Vagina (tissue), 2 donors: Measurements from ENCODE around the gene EPHA3. TPM values are rescaled to one million over a fixed set of nuclear protein-coding genes. Genes with fewer than 3 reads are reported as not detected.

ENCODE experiments used
- DNase-seq, 2 donors: peaks; one replicate each; pipeline ENCODE4 v3.0.0-alpha.2; 2017; ENCODE audit errors: extremely low spot score in 2 of 2
- H3K27ac ChIP-seq: fragments of 200-600 bp; sonication (generic); one replicate; pipeline ENCODE4 v1.5.1; 2019
- H3K27me3 ChIP-seq: fragments of 200-600 bp; sonication (generic); one replicate; pipeline ENCODE4 v1.5.1; 2019
- H3K36me3 ChIP-seq, 2 donors: fragments of 200-600 bp; sonication (generic); one replicate each; pipeline ENCODE4 v1.5.1; 2017 to 2019
- H3K4me1 ChIP-seq: fragments of 200-600 bp; sonication (generic); one replicate; pipeline ENCODE4 v1.5.1; 2019
- H3K4me3 ChIP-seq, 2 donors: fragments of 200-600 bp; sonication (generic); 1 replicate in 1 of 2; 2 replicates in 1 of 2; pipeline ENCODE4 v1.5.1; 2016 to 2019
- H3K9me3 ChIP-seq: fragments of 200-600 bp; sonication (generic); one replicate; pipeline ENCODE4 v1.5.1; 2019
- CTCF ChIP-seq, 3 experiments: fragments of 450-650 bp in 2 of 3; fragments of 200-600 bp in 1 of 3; sonication (generic) in 1 of 3; IDR thresholded peaks; one replicate each; pipeline ENCODE4 v1.5.1; 2017 to 2019; ENCODE audit warnings: antibody characterized with exemption in 3 of 3, mild to moderate bottlenecking in 2 of 3, moderate library complexity in 2 of 3
- POLR2A ChIP-seq, 2 donors: fragments of 450-650 bp; IDR thresholded peaks; one replicate each; pipeline ENCODE4 v1.6.1; 2017; ENCODE audit warnings: antibody characterized with exemption in 2 of 2, mild to moderate bottlenecking in 2 of 2, moderate library complexity in 2 of 2
- POLR2AphosphoS5 ChIP-seq, 2 donors: sonication (generic); formaldehyde crosslinking; IDR thresholded peaks; one replicate each; pipeline ENCODE4 v1.9.0; 2017; ENCODE audit warnings: antibody characterized with exemption in 2 of 2, mild to moderate bottlenecking in 2 of 2, low read depth in 1 of 2; ENCODE audit not compliant: insufficient read depth in 1 of 2
- intact Hi-C: fragments of 100-400 bp; cut with DNase I; formaldehyde crosslinking; loops from one replicate; pipeline ENCODE4 v1.15.1; 2023
- total RNA-seq: library from RNA; depleted of rRNA; stranded (reverse); fragments of >200 nt; gene quantifications from one replicate; pipeline ENCODE4 v1.2.3, GENCODE V29; 2016

Gene EPHA3
- total RNA-seq, 1 donor from 2014 or later, result 24.1 TPM

GRCh38 chr3:89488800-89489580 is 381.6 kb downstream of the EPHA3 start:
- no peak overlapping the region for H3K27ac ChIP-seq
- no peak for DNase-seq
- intact Hi-C loops, result no loop called here
- no peak overlapping the region for H3K4me3 ChIP-seq
- H3K9me3 ChIP-seq, result no peaks in the 10 kb centered on the region
- no peaks in the 10 kb centered on the region for H3K36me3 ChIP-seq
- H3K4me1 ChIP-seq, result no peaks in the 10 kb centered on the region
- no peak for TF ChIP-seq POLR2A (IDR thresholded peaks at IDR 0.05)
- no peak for TF ChIP-seq CTCF (IDR thresholded peaks at IDR 0.05)
- no peak for TF ChIP-seq POLR2AphosphoS5 (IDR thresholded peaks at IDR 0.05; ENCODE audit: insufficient read depth in 1 of 2, low read depth in 1 of 2)
- H3K27me3 ChIP-seq, result no peaks in the 10 kb centered on the region

- no peak for TF ChIP-seq POLR2A (IDR thresholded peaks at IDR 0.05)
- no peak overlapping the region for H3K4me3 ChIP-seq
- no peak for DNase-seq
- no peak overlapping the region for H3K27ac ChIP-seq
- no peaks in the 10 kb centered on the region for H3K36me3 ChIP-seq
- H3K27me3 ChIP-seq, result no peaks in the 10 kb centered on the region
- no peaks in the 10 kb centered on the region for H3K4me1 ChIP-seq
- intact Hi-C loops, result no loop called here
- H3K9me3 ChIP-seq, result no peaks in the 10 kb centered on the region
Observed at GRCh38 chr3:89490129-89490528, 382.7 kb downstream of the EPHA3 start.

GRCh38 chr3:89494734-89495133 is 387.3 kb downstream of the EPHA3 start:
- no peaks in the 10 kb centered on the region for H3K4me1 ChIP-seq
- H3K27ac ChIP-seq, result no peak overlapping the region
- no peaks in the 10 kb centered on the region for H3K27me3 ChIP-seq
- H3K36me3 ChIP-seq, result no peaks in the 10 kb centered on the region
- no peak overlapping the region for H3K4me3 ChIP-seq
- TF ChIP-seq CTCF (IDR thresholded peaks at IDR 0.05) (no peak), POLR2AphosphoS5 (IDR thresholded peaks at IDR 0.05; ENCODE audit: insufficient read depth in 1 of 2, low read depth in 1 of 2) (no peak), POLR2A (IDR thresholded peaks at IDR 0.05) (no peak)
- DNase-seq, result no peak
- no peaks in the 10 kb centered on the region for H3K9me3 ChIP-seq
- intact Hi-C loops, result no loop called here

DNA sequence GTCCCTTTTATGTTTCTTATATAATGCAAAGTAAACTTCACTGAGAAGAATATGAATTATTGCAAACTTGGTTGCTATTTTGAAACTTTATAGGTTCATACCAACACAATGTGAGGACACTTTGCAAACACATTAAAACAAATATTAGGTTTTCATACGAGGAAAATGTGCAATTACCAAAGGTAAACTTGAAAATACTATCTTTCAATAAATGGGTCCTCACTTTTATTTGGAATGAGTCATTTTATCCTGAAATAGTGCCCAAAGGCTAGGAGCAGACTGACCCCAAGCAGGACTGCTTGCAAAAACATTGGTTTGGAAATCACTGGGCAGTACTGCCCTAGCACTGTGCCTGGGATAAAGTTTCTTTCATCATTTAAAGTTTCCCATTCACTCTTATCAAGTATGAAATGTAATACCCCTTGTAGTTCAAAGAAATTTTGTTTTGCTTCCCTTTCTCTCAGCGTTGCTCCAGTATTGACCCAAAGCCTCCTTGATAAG is 396.5 kb downstream of the EPHA3 start:
- intact Hi-C loops, result no loop called here
- no peak for DNase-seq
- no peaks in the 10 kb centered on the region for H3K36me3 ChIP-seq
- peaks cover 4% of the 10 kb centered on the region for H3K4me1 ChIP-seq
- TF ChIP-seq POLR2A (IDR thresholded peaks at IDR 0.05) (no peak), CTCF (IDR thresholded peaks at IDR 0.05) (no peak), POLR2AphosphoS5 (IDR thresholded peaks at IDR 0.05; ENCODE audit: insufficient read depth in 1 of 2, low read depth in 1 of 2) (no peak)
- H3K27ac ChIP-seq, result no peak overlapping the region
- H3K9me3 ChIP-seq, result no peaks in the 10 kb centered on the region
- no peak overlapping the region for H3K4me3 ChIP-seq
- H3K27me3 ChIP-seq, result no peaks in the 10 kb centered on the region

GRCh38 chr3:89504432-89504831 is 397.0 kb downstream of the EPHA3 start:
- TF ChIP-seq POLR2A (IDR thresholded peaks at IDR 0.05) (no peak), POLR2AphosphoS5 (IDR thresholded peaks at IDR 0.05; ENCODE audit: insufficient read depth in 1 of 2, low read depth in 1 of 2) (no peak), CTCF (IDR thresholded peaks at IDR 0.05) (no peak)
- H3K9me3 ChIP-seq, result no peaks in the 10 kb centered on the region
- no peak overlapping the region for H3K27ac ChIP-seq
- H3K27me3 ChIP-seq, result no peaks in the 10 kb centered on the region
- no peak for DNase-seq
- intact Hi-C loops, result no loop called here
- H3K36me3 ChIP-seq, result no peaks in the 10 kb centered on the region
- H3K4me1 ChIP-seq, result peaks cover 4% of the 10 kb centered on the region
- no peak overlapping the region for H3K4me3 ChIP-seq
